Fibroblast of lung (primary cell): ENCODE data around the gene SEMA5B.

Source experiments
- CTCF ChIP-seq, 2 donors: IDR thresholded peaks in 1 of 2; conservative IDR thresholded peaks in 1 of 2; 1 replicate in 1 of 2; 2 replicates in 1 of 2; pipeline ENCODE4 v1.5.1; 2011 to 2012; ENCODE audit warnings: low read length in 2 of 2, control low read depth in 1 of 2, inconsistent platforms in 1 of 2, low read depth in 1 of 2, mild to moderate bottlenecking in 1 of 2
- EZH2 ChIP-seq: IDR thresholded peaks from 2 replicates; pipeline ENCODE4 v1.5.1; 2012; ENCODE audit warnings: low read length, control low read depth, mild to moderate bottlenecking; ENCODE audit errors: missing control alignments

GRCh38 chr3:123019161-123019560 lies 8.4 kb downstream of the SEMA5B start:
- TF ChIP-seq CTCF (conservative IDR thresholded peaks at IDR 0.05 in 1 of 2, IDR thresholded peaks at IDR 0.05 in 1 of 2; ENCODE audit: low read depth in 1 of 2, low read length in 2 of 2): no peak
- TF ChIP-seq EZH2: no peak
